ENCODE data around the gene EVX1.

The EVX1 gene

DNA sequence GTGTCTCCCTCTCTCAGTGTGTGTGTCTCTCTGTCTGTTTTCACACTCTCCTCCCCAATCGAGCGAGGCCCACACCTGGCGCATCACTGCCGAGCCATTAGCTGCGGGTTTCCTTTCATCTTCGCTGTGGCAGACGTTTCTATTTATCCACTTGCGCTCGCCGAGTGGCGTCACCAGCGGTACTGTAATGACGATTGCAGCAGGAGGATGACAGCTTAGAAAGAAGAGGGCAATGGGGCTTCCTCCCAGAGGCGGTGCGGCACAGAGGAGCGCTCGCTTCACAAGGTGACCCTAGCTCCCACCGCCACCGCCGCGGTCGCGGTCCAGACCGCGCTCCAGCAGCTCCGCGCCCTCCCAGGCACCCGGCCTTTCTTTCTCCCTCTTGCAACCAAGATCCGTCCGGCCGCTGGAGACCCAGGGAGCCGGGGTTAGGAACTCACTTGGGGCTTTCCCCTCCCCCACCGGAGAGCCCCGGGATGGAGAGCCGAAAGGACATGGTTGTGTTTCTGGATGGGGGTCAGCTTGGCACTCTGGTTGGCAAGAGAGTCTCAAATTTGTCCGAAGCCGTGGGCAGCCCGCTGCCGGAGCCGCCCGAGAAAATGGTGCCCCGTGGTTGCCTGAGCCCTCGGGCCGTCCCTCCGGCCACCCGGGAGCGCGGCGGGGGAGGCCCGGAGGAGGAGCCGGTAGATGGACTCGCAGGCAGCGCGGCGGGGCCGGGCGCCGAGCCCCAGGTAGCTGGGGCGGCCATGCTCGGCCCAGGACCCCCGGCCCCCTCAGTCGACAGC, at the start of gene EVX1:
TSS of gene EVX1 (plus strand) at position 248 of the 785 bp plus-strand sequence. CDS start at position 477, 229 bp downstream.
- DNase-seq (ENCODE audit: low read depth, low spot score), result no peak

GRCh38 chr7:27193335-27194001, 49.1 kb upstream of the EVX1 start:
- DNase-seq (ENCODE audit: low read depth, low spot score), result no peak

GRCh38 chr7:27194002-27194352, 48.6 kb upstream of the EVX1 start:
- no peak for DNase-seq (ENCODE audit: low read depth, low spot score)

DNA sequence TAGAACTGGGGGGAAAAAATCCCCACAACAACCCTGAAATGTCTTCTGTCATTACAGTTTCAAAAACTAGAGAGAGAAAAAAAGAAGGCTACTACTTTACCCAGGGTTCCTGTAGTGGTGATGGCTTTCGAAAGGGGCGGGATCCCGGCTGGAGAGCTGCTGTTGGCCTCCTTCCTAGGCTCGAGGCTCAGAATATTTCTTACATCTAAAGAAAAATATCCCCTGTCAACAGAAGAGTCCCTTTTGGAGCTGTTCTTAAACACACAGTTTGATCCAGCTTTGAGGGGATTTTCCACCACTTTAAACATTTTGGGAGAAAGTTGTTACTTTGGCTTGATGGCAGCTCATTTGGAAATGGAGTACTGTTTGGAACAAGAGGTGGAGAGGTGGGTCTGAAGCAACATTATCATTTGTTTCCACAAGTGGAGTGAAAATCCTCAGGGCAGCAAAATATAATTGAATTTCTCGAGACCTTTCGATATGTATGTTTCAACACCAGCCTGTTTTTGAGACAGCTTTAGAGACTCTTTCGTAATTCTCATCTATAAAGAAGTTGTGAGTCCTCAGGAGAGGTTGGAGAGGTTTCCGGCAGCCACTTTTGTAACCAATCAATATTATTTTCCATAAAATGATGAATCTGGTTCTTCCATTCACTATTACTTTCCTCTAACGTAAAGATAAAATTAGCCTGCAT, 47.8 kb upstream of the EVX1 start:
- no peak for DNase-seq (ENCODE audit: low read depth, low spot score)

- DNase-seq (ENCODE audit: low read depth, low spot score), result peak; percentile 51
These were observed 46.3 kb upstream of the EVX1 start for GRCh38 chr7:27196287-27196767.

GRCh38 chr7:27197137-27198042, 45.2 kb upstream of the EVX1 start:
- no peak for DNase-seq (ENCODE audit: low read depth, low spot score)

DNA sequence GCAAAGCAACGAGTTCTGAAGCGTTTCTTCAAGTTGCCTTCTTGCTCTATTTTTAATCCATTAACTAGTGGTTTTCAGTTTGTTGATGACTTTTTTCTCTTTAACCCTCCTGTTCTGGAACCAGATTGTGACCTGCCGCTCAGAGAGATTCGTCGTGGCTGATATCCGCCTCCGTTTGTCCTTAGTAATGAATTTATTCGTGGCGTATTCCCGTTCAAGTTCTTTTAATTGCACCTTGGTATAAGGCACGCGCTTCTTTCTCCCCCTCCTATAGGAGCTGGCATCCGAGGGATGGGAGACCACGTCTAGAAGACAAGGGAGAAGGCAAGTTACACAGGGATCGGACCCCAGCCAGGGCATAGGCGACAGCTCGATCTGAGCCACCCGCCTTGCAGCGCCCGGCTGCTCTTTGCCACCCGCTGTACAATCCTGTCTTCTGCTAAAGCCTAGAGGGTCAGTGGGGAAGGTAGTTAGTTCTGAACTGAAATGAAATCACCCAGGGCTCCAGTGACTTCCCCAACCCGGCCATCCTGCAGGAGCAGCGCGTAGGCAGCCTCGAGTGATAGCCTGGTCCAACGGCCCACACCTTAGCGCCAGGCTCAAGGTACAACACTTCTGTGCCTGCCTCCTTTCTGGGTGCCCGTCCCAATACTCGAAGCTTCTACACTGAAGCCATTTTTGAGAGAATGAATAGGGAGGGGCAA, 44.3 kb upstream of the EVX1 start:
- no peak for DNase-seq (ENCODE audit: low read depth, low spot score)

GRCh38 chr7:27198871-27199801, 43.5 kb upstream of the EVX1 start:
- DNase-seq (ENCODE audit: low read depth, low spot score), result no peak

DNA sequence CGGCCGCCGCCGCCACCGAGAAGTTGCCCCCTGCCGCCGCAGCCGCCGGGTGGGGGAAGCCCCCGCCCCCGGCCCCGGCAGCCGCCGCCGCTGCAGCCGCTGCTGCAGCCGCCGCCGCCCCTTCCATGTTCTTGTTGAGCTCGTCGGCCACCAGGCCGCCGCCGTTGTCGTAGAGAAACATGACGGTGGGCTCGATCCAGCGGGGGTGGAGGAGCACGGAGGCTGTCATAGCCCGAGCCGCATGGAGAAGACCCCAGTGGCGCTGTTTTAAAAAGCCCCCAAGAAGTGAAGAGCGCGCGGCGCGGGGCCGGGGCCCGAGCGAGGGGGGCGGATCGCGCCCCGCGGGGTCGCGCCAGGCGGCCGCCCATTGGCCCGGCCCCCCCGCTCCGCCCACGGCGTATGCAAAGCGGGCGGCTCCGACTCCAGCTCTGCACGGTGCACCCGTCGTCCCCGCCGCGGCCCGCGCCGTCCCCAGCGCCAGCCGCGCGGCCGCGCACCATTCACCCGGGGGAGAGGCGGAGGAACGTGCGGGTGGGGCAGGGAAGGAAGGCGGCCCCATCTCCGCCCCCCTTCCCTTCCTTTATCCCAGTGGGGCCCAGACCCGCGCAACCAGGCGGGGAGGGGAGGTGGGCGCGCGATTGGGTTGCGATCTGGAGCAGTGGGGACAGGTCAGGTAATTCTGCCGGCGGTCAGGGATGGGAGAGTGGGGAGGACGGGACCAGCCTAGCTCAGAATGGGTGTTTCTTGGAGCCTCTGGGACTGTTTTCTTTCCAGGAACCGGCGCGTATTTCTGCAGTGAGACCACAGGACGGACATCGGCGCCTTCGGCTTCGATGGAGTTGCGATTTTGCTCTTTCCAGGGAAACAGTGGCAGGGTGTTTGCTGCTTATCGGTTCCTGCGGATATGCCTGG, 42.5 kb upstream of the EVX1 start, which contains the start of gene HOXA13:
TSS of gene HOXA13 (minus strand) at position 243 of the 912 bp plus-strand sequence. CDS start at position 229, 14 bp downstream.
- no peak for DNase-seq (ENCODE audit: low read depth, low spot score)

- DNase-seq (ENCODE audit: low read depth, low spot score), result no peak
These were observed 41.6 kb upstream of the EVX1 start for GRCh38 chr7:27200761-27201579.

DNA sequence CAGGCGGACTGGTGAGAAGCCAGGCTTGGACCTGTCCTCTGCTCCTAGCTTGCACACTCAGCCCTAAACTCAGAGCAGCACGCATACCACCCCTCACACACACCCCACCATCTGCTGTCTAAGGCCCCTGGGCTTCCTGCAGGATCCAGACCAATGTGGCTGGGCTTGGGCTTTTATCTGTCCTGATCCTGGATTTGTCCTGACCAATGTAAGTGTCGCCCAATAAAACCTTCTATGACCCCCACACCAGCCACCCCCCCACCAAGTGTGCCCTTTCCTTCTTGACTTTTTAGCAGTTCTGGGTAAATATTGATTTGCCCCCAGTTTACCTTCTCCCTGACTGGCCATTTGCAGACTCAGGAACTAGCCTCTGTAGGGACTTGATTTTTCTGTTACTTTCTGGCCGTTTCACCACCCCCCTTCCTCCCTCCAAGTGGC, 41.0 kb upstream of the EVX1 start:
- DNase-seq (ENCODE audit: low read depth, low spot score), result no peak

DNA sequence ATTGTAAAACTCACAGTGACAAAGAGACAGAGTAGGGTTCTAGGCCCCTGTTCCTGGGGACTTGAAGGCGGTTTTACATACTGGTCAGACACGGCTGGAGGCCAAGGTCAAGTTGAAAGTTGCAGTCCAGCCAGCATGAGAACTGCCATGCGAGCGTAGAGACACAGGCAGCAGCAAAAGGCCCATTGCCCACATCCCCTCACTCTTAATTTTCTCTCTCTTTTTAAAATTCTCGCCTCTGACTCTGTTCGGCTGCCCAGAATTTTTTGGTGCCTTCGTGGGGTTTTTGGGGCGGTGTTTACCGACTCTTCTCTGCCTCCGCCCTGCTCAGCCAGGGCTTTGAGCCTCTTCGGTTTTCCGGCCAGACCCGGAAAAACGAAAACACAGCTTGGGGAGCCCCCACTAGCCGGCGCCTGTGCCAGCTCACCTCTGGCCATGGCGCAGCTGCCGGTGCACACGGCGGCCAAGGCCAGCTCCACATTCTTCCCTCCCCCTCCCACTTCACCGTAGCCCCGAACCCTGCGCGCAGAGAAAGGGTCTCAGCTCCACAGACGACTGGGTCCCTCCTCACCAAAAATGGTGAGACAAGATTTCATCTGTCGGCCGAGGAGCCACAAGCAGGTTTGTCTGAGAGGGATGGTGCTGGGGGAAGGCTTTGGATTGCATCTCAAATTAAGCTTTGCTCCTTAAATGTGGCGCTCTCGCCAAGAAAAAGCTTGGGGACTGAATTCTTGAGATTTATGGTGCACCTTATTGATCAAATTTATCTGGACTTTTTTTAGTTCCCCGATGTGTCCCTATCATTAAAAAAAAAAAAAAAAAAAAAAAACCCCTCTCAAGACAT, 40.4 kb upstream of the EVX1 start:
- no peak for DNase-seq (ENCODE audit: low read depth, low spot score)

DNA sequence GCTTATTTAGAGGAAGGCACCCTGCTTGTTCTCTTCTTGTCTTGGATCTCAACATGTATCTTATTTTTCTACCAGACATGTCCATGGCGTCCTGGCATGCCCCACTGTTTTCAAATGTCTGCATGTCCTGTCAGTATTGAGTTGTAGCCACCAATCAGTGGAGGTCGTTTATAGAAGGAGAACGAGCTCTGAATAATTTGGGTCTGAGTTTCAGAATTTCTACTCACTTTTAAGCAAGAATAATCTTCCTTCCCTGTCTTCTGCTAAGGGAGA, 39.8 kb upstream of the EVX1 start:
- no peak for DNase-seq (ENCODE audit: low read depth, low spot score)

GRCh38 chr7:27203365-27203953, 39.1 kb upstream of the EVX1 start:
- no peak for DNase-seq (ENCODE audit: low read depth, low spot score)

DNA sequence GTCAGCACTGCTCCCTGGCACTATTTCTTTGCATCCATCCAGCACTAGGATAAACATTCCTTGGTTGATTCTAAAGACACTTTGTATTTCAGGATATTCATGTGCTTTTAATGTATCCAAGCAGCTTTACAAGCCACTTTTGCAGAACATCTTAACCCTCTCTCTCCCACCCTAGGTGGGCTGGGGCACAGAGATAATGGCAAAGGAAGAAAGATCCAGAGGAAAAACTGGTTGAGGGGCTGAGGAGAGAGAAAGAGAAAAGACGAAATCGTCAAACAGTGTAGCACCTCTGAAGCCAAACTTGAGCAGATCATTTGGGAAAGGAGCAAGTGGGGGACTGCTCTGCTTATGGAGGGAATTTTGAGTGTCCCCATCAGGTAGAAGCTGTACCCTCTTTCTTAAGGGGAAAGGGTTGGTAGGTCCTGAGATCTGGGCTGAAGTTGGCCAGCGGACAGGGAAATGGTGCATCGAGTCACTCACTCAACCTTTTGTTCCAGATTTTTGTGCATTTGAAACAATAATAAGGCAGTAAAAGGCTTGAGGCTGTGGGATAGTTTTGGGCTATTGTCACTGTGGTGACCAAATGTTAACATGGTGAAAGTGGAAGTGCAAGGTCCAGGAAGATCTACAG, 38.5 kb upstream of the EVX1 start:
- DNase-seq (ENCODE audit: low read depth, low spot score), result no peak

GRCh38 chr7:27204851-27205322, 37.7 kb upstream of the EVX1 start:
- DNase-seq (ENCODE audit: low read depth, low spot score), result no peak
